Neural cell (in vitro differentiated cells): ENCODE results near the gene FAM90A26. TPM values are rescaled to one million over a fixed set of nuclear protein-coding genes. Genes with fewer than 3 reads are reported as not detected.
"Not testable (repeated sequence)": the region's sequence is repeated elsewhere in the genome, so short reads cannot be mapped to it uniquely, and the experiment has no call there.

Experiments used
- H2AFZ ChIP-seq: fragments of 200-600, 300-800 bp; sonication (generic), shearing (Covaris generic); 2 replicates; pipeline ENCODE4 v1.6.0; 2014; ENCODE audit warnings: low read depth, mild to moderate bottlenecking, antibody characterized with exemption, low read length, moderate library complexity
- H3F3A ChIP-seq: fragments of 200-600 bp; shearing (Covaris generic); 2 replicates; pipeline ENCODE4 v1.6.1; 2016; ENCODE audit warnings: mild to moderate bottlenecking, moderate library complexity, mixed read lengths, antibody characterized with exemption, low read length; ENCODE audit not compliant: insufficient read depth, poor library complexity, severe bottlenecking
- H3K27ac ChIP-seq: fragments of 200-600, 300-800 bp; sonication (generic), shearing (Covaris generic); 2 replicates; pipeline ENCODE4 v1.5.1; 2014; ENCODE audit warnings: mild to moderate bottlenecking, low read length, moderate library complexity
- H3K27me3 ChIP-seq: fragments of 300-800, 200-600 bp; sonication (generic), shearing (Covaris generic); 2 replicates; pipeline ENCODE4 v1.6.0; 2014; ENCODE audit warnings: mild to moderate bottlenecking, low read depth, low read length, moderate library complexity; ENCODE audit not compliant: insufficient read depth
- H3K36me3 ChIP-seq: fragments of 300-800, 200-600 bp; sonication (generic), shearing (Covaris generic); 2 replicates; pipeline ENCODE4 v1.5.1; 2014; ENCODE audit warnings: mild to moderate bottlenecking, antibody characterized with exemption, low read length, moderate library complexity; ENCODE audit not compliant: insufficient read depth
- H3K4me2 ChIP-seq: fragments of 300-800, 200-600 bp; sonication (generic), shearing (Covaris generic); 2 replicates; pipeline ENCODE4 v1.6.0; 2014; ENCODE audit warnings: mild to moderate bottlenecking, low read length
- H3K4me3 ChIP-seq: fragments of 300-800, 200-600 bp; sonication (generic), shearing (Covaris generic); 2 replicates; pipeline ENCODE4 v1.5.1; 2014; ENCODE audit warnings: mild to moderate bottlenecking, low read length, moderate library complexity
- H3K79me2 ChIP-seq: fragments of 200-600 bp; shearing (Covaris generic); replicated peaks from 2 replicates; pipeline ENCODE4 v1.6.0; 2014; ENCODE audit warnings: mild to moderate bottlenecking, low read length, moderate library complexity; ENCODE audit not compliant: insufficient read depth
- H3K9ac ChIP-seq: fragments of 300-800, 200-600 bp; sonication (generic), shearing (Covaris generic); 2 replicates; pipeline ENCODE4 v1.6.1; 2016; ENCODE audit warnings: mild to moderate bottlenecking, low read length, mixed read lengths
- H3K9me2 ChIP-seq: fragments of 200-600 bp; shearing (Covaris generic); 2 replicates; pipeline ENCODE4 v1.6.1; 2016; ENCODE audit warnings: mild to moderate bottlenecking, low read length, mixed read lengths; ENCODE audit not compliant: insufficient read depth
- H3K9me3 ChIP-seq: fragments of 200-600, 300-800 bp; sonication (generic), shearing (Covaris generic); 2 replicates; pipeline ENCODE4 v1.6.1; 2016; ENCODE audit warnings: mild to moderate bottlenecking, mixed run types, low read length, moderate library complexity, mixed read lengths
- H4K20me1 ChIP-seq: fragments of 200-600 bp; shearing (Covaris generic); 2 replicates; pipeline ENCODE4 v1.6.1; 2016; ENCODE audit warnings: mild to moderate bottlenecking, mixed run types; ENCODE audit not compliant: insufficient read depth
- CTCF ChIP-seq: fragments of 450-650 bp; IDR thresholded peaks from 2 replicates; pipeline ENCODE4 v1.5.1; 2014; ENCODE audit warnings: antibody characterized with exemption, mild to moderate bottlenecking, moderate library complexity; ENCODE audit not compliant: poor library complexity, severe bottlenecking
- EP300 ChIP-seq: fragments of 450-650 bp; conservative IDR thresholded peaks from 2 replicates; pipeline ENCODE4 v1.6.1; 2014; ENCODE audit warnings: antibody characterized with exemption, mild to moderate bottlenecking, moderate library complexity; ENCODE audit not compliant: poor library complexity, severe bottlenecking
- EZH2 ChIP-seq: fragments of 200-600, 300-800 bp; shearing (Covaris generic), sonication (generic); IDR thresholded peaks from 2 replicates; pipeline ENCODE4 v1.6.1; 2014; ENCODE audit warnings: antibody characterized with exemption, low read length, borderline replicate concordance, mild to moderate bottlenecking; ENCODE audit not compliant: insufficient read depth, poor library complexity, severe bottlenecking
- MXI1 ChIP-seq: fragments of 450-650 bp; conservative IDR thresholded peaks from 2 replicates; pipeline ENCODE4 v1.6.1; 2014; ENCODE audit warnings: antibody characterized with exemption, mild to moderate bottlenecking; ENCODE audit not compliant: poor library complexity, severe bottlenecking
- REST ChIP-seq: IDR thresholded peaks from 2 replicates; pipeline ENCODE4 v1.6.1; 2012; ENCODE audit warnings: borderline replicate concordance
- SMC3 ChIP-seq: fragments of 450-650 bp; conservative IDR thresholded peaks from 2 replicates; pipeline ENCODE4 v1.6.1; 2014; ENCODE audit warnings: antibody characterized with exemption, mild to moderate bottlenecking, moderate library complexity; ENCODE audit not compliant: poor library complexity
- TAF1 ChIP-seq: IDR thresholded peaks from 2 replicates; pipeline ENCODE4 v1.6.1; 2012; ENCODE audit warnings: low read depth
- polyA plus RNA-seq: library from polyadenylated mRNA; depleted of rRNA; stranded (reverse); fragments of >200 nt; gene quantifications from 2 replicates; pipeline ENCODE4 v1.2.3, GENCODE V29; 2014

Gene FAM90A26
- polyA plus RNA-seq, 1 donor from 2014 or later: not detected

- H3K4me3 ChIP-seq, H3K27ac ChIP-seq, H2AFZ ChIP-seq, H3F3A ChIP-seq, H3K9me2 ChIP-seq, H3K27me3 ChIP-seq, H3K9me3 ChIP-seq, H3K79me2 ChIP-seq, H3K4me2 ChIP-seq, H3K9ac ChIP-seq, H3K36me3 ChIP-seq, H4K20me1 ChIP-seq: not testable (repeated sequence)
Observed at GRCh38 chr4:9141050-9141449, 29.2 kb upstream of the FAM90A26 start.

- not testable (repeated sequence) for H3K27me3 ChIP-seq, H3K79me2 ChIP-seq, H3K4me2 ChIP-seq, H2AFZ ChIP-seq, H4K20me1 ChIP-seq, H3K4me3 ChIP-seq, H3K9ac ChIP-seq, H3K36me3 ChIP-seq, H3F3A ChIP-seq, H3K27ac ChIP-seq, H3K9me2 ChIP-seq, H3K9me3 ChIP-seq
Observed at GRCh38 chr4:9142786-9143185, 27.4 kb upstream of the FAM90A26 start.

GRCh38 chr4:9143421-9144080, 26.7 kb upstream of the FAM90A26 start:
- TF ChIP-seq SMC3 (no peak), MXI1 (no peak), CTCF (no peak), TAF1 (no peak), REST (no peak), EP300 (no peak), EZH2 (no peak)
- no peak overlapping the region for H3K4me3 ChIP-seq
- no peaks in the 10 kb centered on the region for H3K9me3 ChIP-seq
- no peak overlapping the region for H3K4me2 ChIP-seq
- no peaks in the 10 kb centered on the region for H4K20me1 ChIP-seq
- no peak overlapping the region for H3K9ac ChIP-seq
- no peak overlapping the region for H3K27ac ChIP-seq
- no peak overlapping the region for H2AFZ ChIP-seq
- H3K9me2 ChIP-seq: no peaks in the 10 kb centered on the region
- H3F3A ChIP-seq: no peaks in the 10 kb centered on the region
- H3K79me2 ChIP-seq: no peaks in the 10 kb centered on the region
- no peaks in the 10 kb centered on the region for H3K27me3 ChIP-seq
- no peaks in the 10 kb centered on the region for H3K36me3 ChIP-seq
